KMS-11 (cell line): ENCODE data around the gene CPA4.

Experiments
- H2AFZ ChIP-seq: fragments of 200-600 bp; sonication (generic); 2 replicates; pipeline ENCODE4 v1.6.1; 2016; ENCODE audit warnings: antibody characterized with exemption, mixed run types, low read depth
- H3K27ac ChIP-seq: fragments of 200-600 bp; sonication (generic); 2 replicates; pipeline ENCODE4 v1.6.1; 2016; ENCODE audit warnings: mild to moderate bottlenecking, mixed run types
- H3K27me3 ChIP-seq: fragments of 200-600 bp; sonication (generic); 2 replicates; pipeline ENCODE4 v1.6.1; 2017; ENCODE audit warnings: mild to moderate bottlenecking, low read depth, mixed run types, moderate library complexity; ENCODE audit not compliant: insufficient read depth
- H3K36me3 ChIP-seq: fragments of 200-600 bp; sonication (generic); 2 replicates; pipeline ENCODE4 v1.6.1; 2017; ENCODE audit warnings: mild to moderate bottlenecking, mixed run types; ENCODE audit not compliant: insufficient read depth
- H3K4me1 ChIP-seq: fragments of 200-600 bp; sonication (generic); 2 replicates; pipeline ENCODE4 v1.6.1; 2016; ENCODE audit warnings: mild to moderate bottlenecking, low read depth, mixed run types; ENCODE audit not compliant: poor library complexity, severe bottlenecking
- H3K4me2 ChIP-seq: fragments of 200-600 bp; sonication (generic); 2 replicates; pipeline ENCODE4 v1.7.0; 2016; ENCODE audit warnings: mild to moderate bottlenecking, mixed run types
- H3K4me3 ChIP-seq: fragments of 200-600 bp; sonication (generic); IDR thresholded peaks from 2 replicates; pipeline ENCODE4 v1.6.1; 2017; ENCODE audit warnings: low read depth, low read length, mixed read lengths; ENCODE audit not compliant: insufficient read depth
- H3K79me2 ChIP-seq: fragments of 200-600 bp; sonication (generic); 2 replicates; pipeline ENCODE4 v1.6.1; 2016; ENCODE audit warnings: low read depth, mixed run types; ENCODE audit not compliant: insufficient read depth
- H3K9ac ChIP-seq: fragments of 200-600 bp; sonication (generic); 2 replicates; pipeline ENCODE4 v1.6.1; 2016; ENCODE audit warnings: mild to moderate bottlenecking, mixed run types
- H4K20me1 ChIP-seq: fragments of 200-600 bp; sonication (generic); 2 replicates; pipeline ENCODE4 v1.6.1; 2016; ENCODE audit warnings: mild to moderate bottlenecking, mixed run types; ENCODE audit not compliant: insufficient read depth
- CTCF ChIP-seq: fragments of 200-600 bp; sonication (generic); conservative IDR thresholded peaks from 2 replicates; pipeline ENCODE4 v1.6.1; 2017; ENCODE audit warnings: low read depth, mild to moderate bottlenecking, antibody characterized with exemption, low read length, moderate library complexity, mixed read lengths

The CPA4 gene

GRCh38 chr7:130371046-130371445 is 78.1 kb downstream of the CPA4 start:
- H3K79me2 ChIP-seq = no peaks in the 10 kb centered on the region
- no peaks in the 10 kb centered on the region for H3K27me3 ChIP-seq
- no peaks in the 10 kb centered on the region for H3K36me3 ChIP-seq
- no peak for TF ChIP-seq CTCF
- no peak overlapping the region for H2AFZ ChIP-seq
- no peak overlapping the region for H3K27ac ChIP-seq
- no peak overlapping the region for H3K4me2 ChIP-seq
- H3K4me1 ChIP-seq = no peaks in the 10 kb centered on the region
- H3K9ac ChIP-seq = no peak overlapping the region
- no peak overlapping the region for H3K4me3 ChIP-seq
- no peaks in the 10 kb centered on the region for H4K20me1 ChIP-seq

- Histone ChIP-seq H3K4me3 (no peak overlapping the region), H3K79me2 (no peaks in the 10 kb centered on the region), H3K9ac (no peak overlapping the region), H3K4me2 (no peak overlapping the region), H3K27ac (no peak overlapping the region), H3K4me1 (no peaks in the 10 kb centered on the region), H3K36me3 (no peaks in the 10 kb centered on the region), H3K27me3 (no peaks in the 10 kb centered on the region), H4K20me1 (no peaks in the 10 kb centered on the region), H2AFZ (no peak overlapping the region)
- no peak for TF ChIP-seq CTCF
Observed at GRCh38 chr7:130372402-130373165, 79.6 kb downstream of the CPA4 start.
